GM23338 (cell line): ENCODE data around the gene RAB3GAP2. TPM values are rescaled to one million over a fixed set of nuclear protein-coding genes. Genes with fewer than 3 reads are reported as not detected.

ENCODE experiments used
- ATAC-seq: fragments of 200-7000 bp; cut with Tn5 transposase; 3 replicates; pipeline ENCODE4 v1.9.1; 2020
- DNase-seq: peaks from one replicate; pipeline ENCODE4 v3.0.0-alpha.2; 2015; ENCODE audit warnings: low spot score
- H2AFZ ChIP-seq: fragments of 200-600 bp; sonication (generic); 2 replicates; pipeline ENCODE4 v1.8.0; 2016; ENCODE audit warnings: antibody characterized with exemption, mild to moderate bottlenecking, moderate library complexity
- H3F3A ChIP-seq: fragments of 200-600 bp; sonication (generic); replicated peaks from 2 replicates; pipeline ENCODE4 v1.8.0; 2017; ENCODE audit warnings: antibody characterized with exemption, mixed run types, low read depth
- H3K27ac ChIP-seq: fragments of 200-600 bp; sonication (generic); 2 replicates; pipeline ENCODE4 v1.6.1; 2016; ENCODE audit warnings: low read depth
- H3K27me3 ChIP-seq: fragments of 200-600 bp; sonication (generic); 2 replicates; pipeline ENCODE4 v1.8.0; 2016; ENCODE audit warnings: mild to moderate bottlenecking, mixed run types, moderate library complexity; ENCODE audit not compliant: insufficient read depth
- H3K36me3 ChIP-seq: fragments of 200-600 bp; sonication (generic); 2 replicates; pipeline ENCODE4 v1.8.0; 2016; ENCODE audit warnings: mild to moderate bottlenecking; ENCODE audit not compliant: insufficient read depth
- H3K4me1 ChIP-seq: fragments of 200-600 bp; sonication (generic); 2 replicates; pipeline ENCODE4 v1.8.0; 2016; ENCODE audit warnings: mild to moderate bottlenecking, moderate library complexity; ENCODE audit not compliant: insufficient read depth
- H3K4me2 ChIP-seq: fragments of 200-600 bp; sonication (generic); 2 replicates; pipeline ENCODE4 v1.7.1; 2017; ENCODE audit warnings: mixed run types
- H3K4me3 ChIP-seq: fragments of 200-600 bp; sonication (generic); 2 replicates; pipeline ENCODE4 v1.6.1; 2016; ENCODE audit warnings: mixed run types
- H3K79me2 ChIP-seq: fragments of 200-600 bp; sonication (generic); replicated peaks from 2 replicates; pipeline ENCODE4 v1.8.0; 2017; ENCODE audit warnings: mild to moderate bottlenecking; ENCODE audit not compliant: insufficient read depth
- H3K9me2 ChIP-seq: fragments of 200-600 bp; sonication (generic); 2 replicates; pipeline ENCODE4 v1.8.0; 2017; ENCODE audit not compliant: insufficient read depth
- H4K20me1 ChIP-seq: fragments of 200-600 bp; sonication (generic); replicated peaks from 2 replicates; pipeline ENCODE4 v1.8.0; 2017; ENCODE audit warnings: mild to moderate bottlenecking; ENCODE audit not compliant: insufficient read depth
- H3K27ac Mint-ChIP-seq: 2 replicates; pipeline ENCODE4 v1.8.0; 2020; ENCODE audit warnings: inconsistent platforms, mild to moderate bottlenecking, moderate library complexity, mixed read lengths
- H3K27me3 Mint-ChIP-seq: 3 replicates; pipeline ENCODE4 v1.8.0; 2022; ENCODE audit warnings: low read depth, mild to moderate bottlenecking, moderate library complexity, mixed read lengths, inconsistent platforms; ENCODE audit not compliant: insufficient read depth, poor library complexity
- H3K36me3 Mint-ChIP-seq: 3 replicates; pipeline ENCODE4 v1.8.0; 2021; ENCODE audit warnings: low read depth, mild to moderate bottlenecking, inconsistent platforms, moderate library complexity, mixed read lengths
- H3K4me1 Mint-ChIP-seq: 3 replicates; pipeline ENCODE4 v1.8.0; 2020; ENCODE audit warnings: mild to moderate bottlenecking, inconsistent platforms, mixed read lengths
- H3K4me3 Mint-ChIP-seq: 3 replicates; pipeline ENCODE4 v1.8.0; 2021; ENCODE audit warnings: moderate library complexity, mild to moderate bottlenecking, inconsistent platforms, mixed read lengths
- H3K9me3 Mint-ChIP-seq: 3 replicates; pipeline ENCODE4 v1.8.0; 2020; ENCODE audit warnings: moderate library complexity, mild to moderate bottlenecking, inconsistent platforms, mixed read lengths
- CREB1 ChIP-seq: fragments of 250-450 bp; sonication (Bioruptor Pico); IDR thresholded peaks from 2 replicates; pipeline ENCODE4 v1.5.0; 2020; ENCODE audit warnings: low read depth, mild to moderate bottlenecking, moderate library complexity
- EZH2 ChIP-seq: fragments of 200-600 bp; sonication (generic); IDR thresholded peaks from one replicate; pipeline ENCODE4 v1.8.0; 2017; ENCODE audit warnings: antibody characterized with exemption, mild to moderate bottlenecking, low read depth; ENCODE audit not compliant: unreplicated experiment
- EZH2phosphoT487 ChIP-seq: fragments of 200-600 bp; sonication (generic); IDR thresholded peaks from one replicate; pipeline ENCODE4 v1.8.1; 2018; ENCODE audit warnings: antibody characterized with exemption; ENCODE audit not compliant: unreplicated experiment
- ZNF331 ChIP-seq: fragments of 250-450 bp; sonication (Bioruptor Pico); IDR thresholded peaks from 2 replicates; pipeline ENCODE4 v1.5.0; 2020; ENCODE audit warnings: low read depth, mild to moderate bottlenecking, moderate library complexity
- polyA plus RNA-seq: library from polyadenylated mRNA; unstranded; fragments of >200 nt; fragmentation: Nextera tagmentation; extraction: Ambion mirVana; gene quantifications from 2 replicates; pipeline ENCODE4 v1.2.1, GENCODE V29; 2016
- total RNA-seq: library from RNA; depleted of rRNA; stranded (reverse); fragments of >200 nt; shearing (Covaris generic); gene quantifications from 2 replicates; pipeline ENCODE4 v1.2.3, GENCODE V29; 2014
- TF ChIP-seq, protein P1 (sequence below): IDR thresholded peaks from one replicate; pipeline ENCODE4 v1.6.1; 2018; ENCODE audit warnings: antibody characterized with exemption; ENCODE audit not compliant: unreplicated experiment
- TF ChIP-seq, protein P2 (sequence below): fragments of 250-450 bp; sonication (Bioruptor Pico); IDR thresholded peaks from 2 replicates; pipeline ENCODE4 v1.5.0; 2020; ENCODE audit warnings: mild to moderate bottlenecking, moderate library complexity

The RAB3GAP2 gene
- total and polyA plus RNA-seq, 2 experiments from 2014 or later = 19.4 to 44.6 TPM

DNA sequence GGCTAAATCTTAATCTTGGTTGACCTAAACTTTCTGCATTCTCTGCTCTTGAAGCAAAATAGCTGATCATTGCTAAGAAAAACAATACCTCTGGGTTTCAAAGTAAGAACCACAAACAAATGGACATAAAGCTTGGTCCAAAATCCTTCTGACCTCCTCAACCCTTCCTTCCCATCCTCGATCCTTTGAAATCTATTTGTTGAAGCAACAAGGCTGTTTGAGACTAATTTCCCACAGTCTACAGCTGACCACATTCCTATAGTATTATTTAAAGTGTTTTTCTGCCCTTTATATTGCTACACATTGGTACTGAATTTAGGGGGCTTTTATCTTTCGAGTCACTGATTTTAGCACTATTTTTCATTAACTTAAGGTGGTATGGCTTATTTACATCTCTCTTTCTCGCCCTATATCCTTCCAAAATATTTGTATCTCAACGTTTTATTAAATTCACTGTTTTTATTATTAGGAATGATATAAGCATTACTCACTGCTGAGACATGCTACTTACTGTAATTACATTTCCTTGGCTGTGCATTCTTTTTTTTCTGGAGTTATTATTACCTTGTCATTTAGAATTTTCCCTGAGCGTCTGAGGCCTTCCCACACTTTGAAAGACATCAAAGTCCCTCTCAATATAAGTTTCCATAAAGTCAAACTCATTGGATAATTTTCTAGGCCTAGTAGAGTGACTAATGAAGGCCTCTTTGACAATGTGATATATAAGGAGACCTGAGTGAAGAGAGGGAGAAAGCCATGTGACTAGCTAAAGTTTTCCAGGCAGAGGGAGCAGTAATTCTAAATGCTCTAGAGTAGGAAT, 73.9 kb downstream of the RAB3GAP2 start:
- DNase-seq = no peak
- Histone ChIP-seq H3K9me2 (no peaks in the 10 kb centered on the region), H3K27me3 (no peaks in the 10 kb centered on the region), H3K4me1 (no peaks in the 10 kb centered on the region), H3K79me2 (no peaks in the 10 kb centered on the region), H3K36me3 (peaks cover 28% of the 10 kb centered on the region), H3F3A (no peaks in the 10 kb centered on the region), H2AFZ (no peak overlapping the region), H3K4me3 (no peak overlapping the region), H3K27ac (peak overlapping the region; percentile 40; the same call in 1 of the 2 replicates), H3K4me2 (no peak overlapping the region), H4K20me1 (no peaks in the 10 kb centered on the region)
- no peaks in the 10 kb centered on the region for H3K9me3 Mint-ChIP-seq
- H3K27ac Mint-ChIP-seq = no peak overlapping the region
- no peaks in the 10 kb centered on the region for H3K4me1 Mint-ChIP-seq
- H3K36me3 Mint-ChIP-seq = peaks cover 24% of the 10 kb centered on the region; the same call in 2 of the 3 replicates
- ATAC-seq = no peak
- H3K4me3 Mint-ChIP-seq = no peak overlapping the region
- TF ChIP-seq EZH2phosphoT487 = no peak
- TF ChIP-seq, protein P1, sequence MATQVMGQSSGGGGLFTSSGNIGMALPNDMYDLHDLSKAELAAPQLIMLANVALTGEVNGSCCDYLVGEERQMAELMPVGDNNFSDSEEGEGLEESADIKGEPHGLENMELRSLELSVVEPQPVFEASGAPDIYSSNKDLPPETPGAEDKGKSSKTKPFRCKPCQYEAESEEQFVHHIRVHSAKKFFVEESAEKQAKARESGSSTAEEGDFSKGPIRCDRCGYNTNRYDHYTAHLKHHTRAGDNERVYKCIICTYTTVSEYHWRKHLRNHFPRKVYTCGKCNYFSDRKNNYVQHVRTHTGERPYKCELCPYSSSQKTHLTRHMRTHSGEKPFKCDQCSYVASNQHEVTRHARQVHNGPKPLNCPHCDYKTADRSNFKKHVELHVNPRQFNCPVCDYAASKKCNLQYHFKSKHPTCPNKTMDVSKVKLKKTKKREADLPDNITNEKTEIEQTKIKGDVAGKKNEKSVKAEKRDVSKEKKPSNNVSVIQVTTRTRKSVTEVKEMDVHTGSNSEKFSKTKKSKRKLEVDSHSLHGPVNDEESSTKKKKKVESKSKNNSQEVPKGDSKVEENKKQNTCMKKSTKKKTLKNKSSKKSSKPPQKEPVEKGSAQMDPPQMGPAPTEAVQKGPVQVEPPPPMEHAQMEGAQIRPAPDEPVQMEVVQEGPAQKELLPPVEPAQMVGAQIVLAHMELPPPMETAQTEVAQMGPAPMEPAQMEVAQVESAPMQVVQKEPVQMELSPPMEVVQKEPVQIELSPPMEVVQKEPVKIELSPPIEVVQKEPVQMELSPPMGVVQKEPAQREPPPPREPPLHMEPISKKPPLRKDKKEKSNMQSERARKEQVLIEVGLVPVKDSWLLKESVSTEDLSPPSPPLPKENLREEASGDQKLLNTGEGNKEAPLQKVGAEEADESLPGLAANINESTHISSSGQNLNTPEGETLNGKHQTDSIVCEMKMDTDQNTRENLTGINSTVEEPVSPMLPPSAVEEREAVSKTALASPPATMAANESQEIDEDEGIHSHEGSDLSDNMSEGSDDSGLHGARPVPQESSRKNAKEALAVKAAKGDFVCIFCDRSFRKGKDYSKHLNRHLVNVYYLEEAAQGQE = no peak
- TF ChIP-seq ZNF331 (CRISPR knock-in tag) = no peak
- no peak for TF ChIP-seq EZH2
- TF ChIP-seq CREB1 = no peak
- no peaks in the 10 kb centered on the region for H3K27me3 Mint-ChIP-seq

DNA sequence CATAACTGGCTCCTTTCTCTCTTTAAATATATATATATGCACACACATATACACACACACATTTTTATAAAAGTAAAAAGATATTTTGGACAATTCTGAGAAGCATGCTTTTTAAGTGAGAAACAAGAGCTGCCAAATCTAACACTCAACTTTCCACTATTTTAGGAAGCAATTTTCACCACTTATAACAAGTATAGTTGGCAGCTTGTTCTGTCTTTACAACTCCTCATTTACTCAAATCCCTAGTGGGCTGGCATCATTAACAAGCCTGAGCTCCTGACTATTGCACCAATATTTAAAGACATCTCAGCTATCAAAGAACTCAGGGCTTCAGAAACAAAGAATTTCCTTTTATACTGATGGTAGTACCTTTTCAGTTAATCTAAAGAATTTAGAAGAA, 76.6 kb downstream of the RAB3GAP2 start:
- ATAC-seq = no peak
- no peak for TF ChIP-seq EZH2phosphoT487
- TF ChIP-seq, protein P1 = no peak
- no peak for TF ChIP-seq CREB1
- TF ChIP-seq, protein P2, sequence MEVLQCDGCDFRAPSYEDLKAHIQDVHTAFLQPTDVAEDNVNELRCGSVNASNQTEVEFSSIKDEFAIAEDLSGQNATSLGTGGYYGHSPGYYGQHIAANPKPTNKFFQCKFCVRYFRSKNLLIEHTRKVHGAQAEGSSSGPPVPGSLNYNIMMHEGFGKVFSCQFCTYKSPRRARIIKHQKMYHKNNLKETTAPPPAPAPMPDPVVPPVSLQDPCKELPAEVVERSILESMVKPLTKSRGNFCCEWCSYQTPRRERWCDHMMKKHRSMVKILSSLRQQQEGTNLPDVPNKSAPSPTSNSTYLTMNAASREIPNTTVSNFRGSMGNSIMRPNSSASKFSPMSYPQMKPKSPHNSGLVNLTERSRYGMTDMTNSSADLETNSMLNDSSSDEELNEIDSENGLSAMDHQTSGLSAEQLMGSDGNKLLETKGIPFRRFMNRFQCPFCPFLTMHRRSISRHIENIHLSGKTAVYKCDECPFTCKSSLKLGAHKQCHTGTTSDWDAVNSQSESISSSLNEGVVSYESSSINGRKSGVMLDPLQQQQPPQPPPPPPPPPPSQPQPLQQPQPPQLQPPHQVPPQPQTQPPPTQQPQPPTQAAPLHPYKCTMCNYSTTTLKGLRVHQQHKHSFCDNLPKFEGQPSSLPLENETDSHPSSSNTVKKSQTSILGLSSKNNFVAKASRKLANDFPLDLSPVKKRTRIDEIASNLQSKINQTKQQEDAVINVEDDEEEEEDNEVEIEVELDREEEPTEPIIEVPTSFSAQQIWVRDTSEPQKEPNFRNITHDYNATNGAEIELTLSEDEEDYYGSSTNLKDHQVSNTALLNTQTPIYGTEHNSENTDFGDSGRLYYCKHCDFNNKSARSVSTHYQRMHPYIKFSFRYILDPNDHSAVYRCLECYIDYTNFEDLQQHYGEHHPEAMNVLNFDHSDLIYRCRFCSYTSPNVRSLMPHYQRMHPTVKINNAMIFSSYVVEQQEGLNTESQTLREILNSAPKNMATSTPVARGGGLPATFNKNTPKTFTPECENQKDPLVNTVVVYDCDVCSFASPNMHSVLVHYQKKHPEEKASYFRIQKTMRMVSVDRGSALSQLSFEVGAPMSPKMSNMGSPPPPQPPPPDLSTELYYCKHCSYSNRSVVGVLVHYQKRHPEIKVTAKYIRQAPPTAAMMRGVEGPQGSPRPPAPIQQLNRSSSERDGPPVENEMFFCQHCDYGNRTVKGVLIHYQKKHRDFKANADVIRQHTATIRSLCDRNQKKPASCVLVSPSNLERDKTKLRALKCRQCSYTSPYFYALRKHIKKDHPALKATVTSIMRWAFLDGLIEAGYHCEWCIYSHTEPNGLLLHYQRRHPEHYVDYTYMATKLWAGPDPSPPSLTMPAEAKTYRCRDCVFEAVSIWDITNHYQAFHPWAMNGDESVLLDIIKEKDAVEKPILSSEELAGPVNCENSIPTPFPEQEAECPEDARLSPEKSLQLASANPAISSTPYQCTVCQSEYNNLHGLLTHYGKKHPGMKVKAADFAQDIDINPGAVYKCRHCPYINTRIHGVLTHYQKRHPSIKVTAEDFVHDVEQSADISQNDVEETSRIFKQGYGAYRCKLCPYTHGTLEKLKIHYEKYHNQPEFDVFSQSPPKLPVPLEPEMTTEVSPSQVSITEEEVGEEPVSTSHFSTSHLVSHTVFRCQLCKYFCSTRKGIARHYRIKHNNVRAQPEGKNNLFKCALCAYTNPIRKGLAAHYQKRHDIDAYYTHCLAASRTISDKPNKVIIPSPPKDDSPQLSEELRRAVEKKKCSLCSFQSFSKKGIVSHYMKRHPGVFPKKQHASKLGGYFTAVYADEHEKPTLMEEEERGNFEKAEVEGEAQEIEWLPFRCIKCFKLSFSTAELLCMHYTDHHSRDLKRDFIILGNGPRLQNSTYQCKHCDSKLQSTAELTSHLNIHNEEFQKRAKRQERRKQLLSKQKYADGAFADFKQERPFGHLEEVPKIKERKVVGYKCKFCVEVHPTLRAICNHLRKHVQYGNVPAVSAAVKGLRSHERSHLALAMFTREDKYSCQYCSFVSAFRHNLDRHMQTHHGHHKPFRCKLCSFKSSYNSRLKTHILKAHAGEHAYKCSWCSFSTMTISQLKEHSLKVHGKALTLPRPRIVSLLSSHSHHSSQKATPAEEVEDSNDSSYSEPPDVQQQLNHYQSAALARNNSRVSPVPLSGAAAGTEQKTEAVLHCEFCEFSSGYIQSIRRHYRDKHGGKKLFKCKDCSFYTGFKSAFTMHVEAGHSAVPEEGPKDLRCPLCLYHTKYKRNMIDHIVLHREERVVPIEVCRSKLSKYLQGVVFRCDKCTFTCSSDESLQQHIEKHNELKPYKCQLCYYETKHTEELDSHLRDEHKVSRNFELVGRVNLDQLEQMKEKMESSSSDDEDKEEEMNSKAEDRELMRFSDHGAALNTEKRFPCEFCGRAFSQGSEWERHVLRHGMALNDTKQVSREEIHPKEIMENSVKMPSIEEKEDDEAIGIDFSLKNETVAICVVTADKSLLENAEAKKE = no peak

More for the DNA sequence above, 76.6 kb downstream of the RAB3GAP2 start:
- Mint-ChIP-seq H3K4me1 (no peaks in the 10 kb centered on the region), H3K27me3 (no peaks in the 10 kb centered on the region), H3K27ac (no peak overlapping the region), H3K9me3 (no peaks in the 10 kb centered on the region), H3K36me3 (peaks cover 34% of the 10 kb centered on the region; the same call in 2 of the 3 replicates), H3K4me3 (no peak overlapping the region)
- Histone ChIP-seq H3K79me2 (no peaks in the 10 kb centered on the region), H3K27ac (no peak overlapping the region), H3K4me3 (no peak overlapping the region), H2AFZ (no peak overlapping the region), H3F3A (no peaks in the 10 kb centered on the region), H3K36me3 (peaks cover 15% of the 10 kb centered on the region), H3K4me1 (no peaks in the 10 kb centered on the region), H3K9me2 (no peaks in the 10 kb centered on the region), H3K27me3 (no peaks in the 10 kb centered on the region), H4K20me1 (no peaks in the 10 kb centered on the region), H3K4me2 (no peak overlapping the region)
- DNase-seq = no peak
